ENCODE data around the gene GRIPAP1.

DNA sequence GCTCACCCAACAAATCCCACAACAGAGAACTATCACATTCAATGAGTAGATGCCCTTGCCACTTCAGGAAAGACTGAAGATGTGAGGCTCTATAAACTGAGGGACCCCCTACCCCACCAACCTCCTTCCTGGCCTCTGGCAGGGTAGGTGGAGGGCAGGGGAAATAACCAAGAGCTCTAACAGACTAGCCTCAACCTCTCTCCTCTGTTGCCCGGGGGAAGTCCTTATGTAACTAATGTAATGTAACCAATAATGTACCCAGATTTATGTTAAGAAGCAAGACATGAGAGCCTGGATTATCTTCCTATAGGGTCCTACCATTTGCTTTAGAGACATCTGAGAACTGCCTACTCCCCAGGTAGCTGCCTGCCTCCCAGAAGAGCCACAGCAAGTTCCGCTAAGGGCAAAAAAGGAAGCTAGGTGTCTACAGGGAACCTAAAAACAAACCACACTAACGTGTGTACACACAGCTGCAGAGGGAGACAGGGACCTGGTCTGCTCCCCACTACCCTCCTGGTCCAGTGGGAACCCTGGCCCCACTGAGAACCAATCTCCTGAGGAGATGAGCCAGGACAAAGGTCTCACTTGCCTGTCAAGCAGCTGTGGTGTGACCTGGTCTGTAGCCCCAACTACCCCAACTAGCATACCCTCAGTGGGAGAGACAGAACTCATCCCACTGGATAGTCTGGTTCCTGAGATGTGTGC is 62.4 kb downstream of the GRIPAP1 start:
- no peak for TF ChIP-seq POLR2A (IDR thresholded peaks at IDR 0.05)
- TF ChIP-seq, protein P1, sequence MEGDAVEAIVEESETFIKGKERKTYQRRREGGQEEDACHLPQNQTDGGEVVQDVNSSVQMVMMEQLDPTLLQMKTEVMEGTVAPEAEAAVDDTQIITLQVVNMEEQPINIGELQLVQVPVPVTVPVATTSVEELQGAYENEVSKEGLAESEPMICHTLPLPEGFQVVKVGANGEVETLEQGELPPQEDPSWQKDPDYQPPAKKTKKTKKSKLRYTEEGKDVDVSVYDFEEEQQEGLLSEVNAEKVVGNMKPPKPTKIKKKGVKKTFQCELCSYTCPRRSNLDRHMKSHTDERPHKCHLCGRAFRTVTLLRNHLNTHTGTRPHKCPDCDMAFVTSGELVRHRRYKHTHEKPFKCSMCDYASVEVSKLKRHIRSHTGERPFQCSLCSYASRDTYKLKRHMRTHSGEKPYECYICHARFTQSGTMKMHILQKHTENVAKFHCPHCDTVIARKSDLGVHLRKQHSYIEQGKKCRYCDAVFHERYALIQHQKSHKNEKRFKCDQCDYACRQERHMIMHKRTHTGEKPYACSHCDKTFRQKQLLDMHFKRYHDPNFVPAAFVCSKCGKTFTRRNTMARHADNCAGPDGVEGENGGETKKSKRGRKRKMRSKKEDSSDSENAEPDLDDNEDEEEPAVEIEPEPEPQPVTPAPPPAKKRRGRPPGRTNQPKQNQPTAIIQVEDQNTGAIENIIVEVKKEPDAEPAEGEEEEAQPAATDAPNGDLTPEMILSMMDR (IDR thresholded peaks at IDR 0.05): no peak
- TF ChIP-seq EP300 (IDR thresholded peaks at IDR 0.05): no peak
- no peak for TF ChIP-seq POLR2AphosphoS5 (IDR thresholded peaks at IDR 0.05)
